ENCODE measurements around the gene ITPR1.
"Not testable (repeated sequence)": the region's sequence is repeated elsewhere in the genome, so short reads cannot be mapped to it uniquely, and the experiment has no call there.

The ITPR1 gene

DNA sequence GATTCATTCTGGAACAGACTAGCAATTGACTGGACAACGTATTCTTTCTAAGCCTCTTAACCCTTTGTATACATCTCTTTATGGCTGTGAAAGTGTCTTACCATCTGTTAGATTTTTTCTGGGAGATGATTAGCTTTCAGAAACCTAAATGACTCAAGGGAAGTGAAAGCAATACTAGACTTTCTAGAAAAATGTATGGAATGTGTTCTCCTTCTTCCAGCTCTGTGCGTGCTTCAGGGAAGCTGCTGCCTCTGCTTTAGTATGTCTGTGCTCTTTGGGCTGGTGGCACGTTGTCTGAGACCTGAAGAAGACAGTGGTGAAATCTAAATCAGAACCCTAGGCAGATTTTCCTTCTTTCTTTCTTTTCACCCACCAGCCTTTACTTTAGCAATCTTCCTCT, 89.5 kb downstream of the ITPR1 start:
- in situ Hi-C loops (cut with MboI; ENCODE audit: low pct_unique_long_range_greater_than_20kb, low sequenced_read_pairs), result no loop called here
- DNase-seq, result no peak

DNA sequence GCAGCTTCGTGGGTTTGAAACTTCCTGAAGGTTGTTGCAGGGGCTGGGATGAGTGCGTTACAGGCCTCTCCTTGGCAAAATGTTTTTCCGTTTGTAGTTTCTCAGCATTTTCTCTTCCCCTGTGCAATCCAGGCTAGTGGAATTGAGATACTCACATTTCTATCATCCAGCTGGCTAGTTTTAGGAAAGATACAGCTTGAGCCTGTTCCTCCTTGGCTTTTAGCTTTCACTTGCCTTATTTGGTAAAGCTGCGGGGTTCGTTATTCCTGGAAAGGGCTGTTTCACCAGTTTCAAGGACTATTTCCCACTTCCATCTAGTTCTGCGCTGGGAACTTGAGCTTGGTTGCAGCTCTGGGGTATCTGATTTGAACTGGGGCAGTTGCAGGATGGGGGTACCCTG, 90.3 kb downstream of the ITPR1 start:
- in situ Hi-C loops (cut with MboI; ENCODE audit: low pct_unique_long_range_greater_than_20kb, low sequenced_read_pairs), result no loop called here
- DNase-seq, result no peak

DNA sequence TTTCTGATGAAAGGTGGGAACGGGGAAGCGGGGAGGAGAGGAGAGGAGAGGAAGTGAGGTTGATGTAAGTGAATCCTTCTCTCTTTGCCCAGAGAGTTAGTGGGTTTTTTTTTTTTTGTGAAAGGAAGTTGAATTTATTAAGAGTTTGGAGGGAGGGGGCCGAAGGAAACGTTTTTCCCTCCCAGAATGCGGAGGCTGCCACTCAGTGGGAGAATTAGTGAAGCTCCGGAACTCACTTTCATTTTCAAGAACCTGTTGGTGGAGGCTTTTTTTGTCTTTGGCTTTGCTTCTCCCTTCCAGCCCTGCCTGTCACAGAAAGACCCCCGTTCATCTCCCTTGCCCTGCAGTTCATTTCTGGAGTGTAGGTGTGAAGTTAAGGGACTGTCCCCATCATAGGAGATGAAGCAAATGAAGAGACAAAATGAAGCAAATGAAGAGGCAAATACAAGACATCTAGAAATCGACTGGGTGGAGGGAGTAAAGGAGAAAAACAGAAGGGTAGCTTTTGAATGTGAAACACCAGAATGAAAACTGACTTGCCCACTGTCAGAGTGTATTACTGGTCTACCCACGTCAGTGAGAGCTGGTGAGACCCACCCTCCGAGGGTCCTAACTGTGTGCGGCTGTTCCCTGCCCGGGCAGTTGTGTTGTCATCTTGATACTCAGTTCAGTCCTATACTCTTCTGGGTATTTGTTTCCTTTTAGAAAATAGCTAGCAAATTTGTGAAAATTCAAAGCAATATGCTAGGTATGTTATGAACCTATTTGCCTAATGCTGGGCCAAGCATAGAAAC, 91.5 kb downstream of the ITPR1 start:
- peak; percentile 89 for DNase-seq
- in situ Hi-C loops (cut with MboI; ENCODE audit: low pct_unique_long_range_greater_than_20kb, low sequenced_read_pairs), result no loop called here

DNA sequence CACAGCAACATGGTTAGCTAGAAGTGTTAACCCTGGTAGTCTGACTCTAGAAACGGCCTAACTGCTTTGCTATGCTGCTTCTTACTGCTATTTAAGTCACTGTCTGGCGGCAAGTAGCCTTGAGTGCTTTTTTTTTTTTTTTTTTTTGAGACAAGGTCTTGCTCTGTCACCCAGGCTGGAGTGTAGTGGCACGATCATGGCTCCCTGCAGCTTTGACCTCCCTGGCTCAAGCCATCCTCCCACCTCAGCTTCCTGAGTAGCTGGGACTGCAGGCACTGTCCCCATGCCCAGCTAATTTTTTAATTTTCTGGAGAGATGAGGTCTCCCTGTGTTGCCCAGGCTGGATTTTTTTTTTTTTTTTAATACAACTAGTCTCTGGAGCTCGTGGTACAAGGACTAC, 93.2 kb downstream of the ITPR1 start:
- in situ Hi-C loops (cut with MboI; ENCODE audit: low pct_unique_long_range_greater_than_20kb, low sequenced_read_pairs), result no loop called here
- no peak for DNase-seq

DNA sequence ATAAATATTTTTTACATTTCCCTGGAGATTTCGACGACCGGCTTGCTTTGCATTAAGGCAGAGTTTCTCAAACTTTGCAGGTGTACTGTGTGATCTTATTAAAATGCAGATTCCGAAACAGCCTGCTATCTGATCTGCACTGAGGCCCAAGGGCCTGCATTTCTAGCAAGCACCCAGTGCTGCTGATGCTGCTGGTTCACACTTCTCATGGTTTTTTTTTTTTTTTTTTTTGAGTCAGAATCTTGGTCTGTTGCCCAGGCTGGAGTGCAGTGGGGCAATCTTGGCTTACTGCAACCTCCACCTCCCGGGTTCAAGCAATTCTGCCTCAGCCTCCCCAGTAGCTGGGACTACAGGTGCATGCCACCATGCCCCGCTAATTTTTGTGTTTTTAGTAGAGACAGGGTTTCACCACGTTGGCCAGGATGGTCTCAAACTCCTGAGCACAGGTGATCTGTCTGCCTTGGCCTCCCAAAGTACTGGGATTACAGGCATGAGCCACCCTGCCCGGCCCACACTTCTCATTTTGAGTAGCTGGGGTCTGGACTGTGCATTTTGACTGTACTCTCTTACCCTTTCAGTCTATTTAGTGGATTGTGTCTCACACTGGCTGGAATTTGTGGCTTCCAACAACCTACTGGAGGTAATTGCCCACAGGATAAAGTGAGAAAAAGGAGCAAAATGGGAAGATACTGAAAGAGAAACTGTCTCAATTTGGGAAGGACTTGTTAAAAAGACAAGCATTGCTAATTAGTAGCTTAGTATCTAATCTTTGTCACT, 94.1 kb downstream of the ITPR1 start:
- DNase-seq, result no peak
- in situ Hi-C loops (cut with MboI; ENCODE audit: low pct_unique_long_range_greater_than_20kb, low sequenced_read_pairs), result no loop called here

DNA sequence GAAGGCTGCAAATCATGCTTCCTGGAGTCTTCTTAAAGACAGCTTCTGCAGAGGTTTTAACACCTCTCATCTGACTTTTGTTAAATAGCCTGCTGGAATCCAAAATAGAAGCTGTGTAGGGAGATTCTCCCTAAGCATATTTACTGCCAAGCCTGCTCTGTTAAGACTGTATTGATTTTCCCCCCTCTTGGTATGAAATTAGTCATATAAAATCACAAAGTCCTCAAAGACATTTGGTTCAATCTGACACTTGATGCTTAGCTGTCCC, 94.6 kb downstream of the ITPR1 start:
- DNase-seq, result no peak
- in situ Hi-C loops (cut with MboI; ENCODE audit: low pct_unique_long_range_greater_than_20kb, low sequenced_read_pairs), result no loop called here

DNA sequence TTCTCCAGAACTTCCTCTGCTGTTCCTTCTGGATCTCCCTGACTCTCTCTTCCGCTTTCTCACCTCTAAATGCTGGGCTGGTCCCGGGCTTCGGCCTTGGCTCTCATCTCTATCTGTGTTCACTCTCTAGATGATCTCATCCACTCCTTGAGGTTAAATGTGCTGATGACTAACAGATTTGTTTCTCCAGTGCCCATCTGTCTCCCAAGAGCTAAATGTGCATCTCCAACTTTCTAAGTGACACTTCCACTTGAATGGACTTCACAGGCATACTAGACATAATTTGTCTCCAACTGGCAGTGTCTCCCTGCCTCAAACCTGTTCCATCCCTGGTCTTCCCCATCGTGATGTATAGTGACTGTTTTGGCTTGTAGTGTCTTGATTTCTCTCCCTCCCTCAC, 95.3 kb downstream of the ITPR1 start:
- no peak for DNase-seq

DNA sequence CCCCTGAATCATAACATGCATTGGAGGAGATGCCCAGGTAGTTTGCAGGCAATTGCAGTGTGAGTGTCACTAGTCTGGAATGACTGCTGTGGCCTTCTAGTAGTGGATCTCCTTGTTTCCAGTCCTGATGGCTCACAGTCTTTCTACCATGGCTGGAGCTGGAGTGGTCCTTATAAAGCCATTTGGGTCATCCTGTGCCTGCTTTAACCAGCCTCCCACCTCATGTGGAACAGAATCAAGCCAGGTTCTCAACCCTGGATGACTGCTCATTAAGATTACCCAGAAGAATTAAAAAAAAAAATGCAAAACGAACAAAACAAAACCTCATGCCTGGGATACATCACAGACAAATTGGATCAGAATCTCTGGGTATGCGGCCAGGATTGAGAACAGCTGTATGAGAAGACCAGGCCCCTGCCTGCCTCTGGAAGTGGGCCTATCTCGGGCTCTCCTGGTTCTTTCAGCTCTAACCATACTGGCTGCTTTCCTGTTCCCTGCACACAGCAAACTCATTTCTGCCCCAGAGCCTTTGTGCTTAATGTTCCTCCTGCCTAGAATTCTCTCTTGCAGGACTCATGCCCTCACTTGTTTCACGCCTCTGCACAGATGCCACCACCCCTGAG, 96.4 kb downstream of the ITPR1 start:
- no peak for DNase-seq
- in situ Hi-C loops (cut with MboI; ENCODE audit: low pct_unique_long_range_greater_than_20kb, low sequenced_read_pairs), result no loop called here

More for the DNA sequence above, 95.3 kb downstream of the ITPR1 start:
- in situ Hi-C loops (cut with MboI; ENCODE audit: low pct_unique_long_range_greater_than_20kb, low sequenced_read_pairs), result no loop called here

DNA sequence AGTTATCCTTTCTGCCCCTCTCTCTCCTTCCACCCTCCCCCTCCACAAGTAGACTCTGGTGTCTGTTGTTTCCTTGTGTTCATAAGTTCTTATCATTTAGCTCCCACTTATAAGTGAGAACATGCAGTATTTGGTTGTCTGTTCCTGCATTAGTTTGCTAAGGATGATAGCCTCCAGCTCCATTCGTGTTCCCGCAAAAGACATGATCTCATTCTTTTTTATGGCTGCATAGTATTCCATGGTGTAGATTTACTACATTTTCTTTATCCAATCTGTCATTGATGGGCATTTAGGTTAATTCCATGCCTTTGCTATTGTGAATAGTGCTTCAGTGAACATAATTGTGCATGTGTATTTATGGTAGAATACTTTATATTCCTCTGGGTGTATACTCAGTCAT, 97.7 kb downstream of the ITPR1 start:
- DNase-seq; in situ Hi-C loops (cut with MboI; ENCODE audit: low pct_unique_long_range_greater_than_20kb, low sequenced_read_pairs): not testable (repeated sequence)

DNA sequence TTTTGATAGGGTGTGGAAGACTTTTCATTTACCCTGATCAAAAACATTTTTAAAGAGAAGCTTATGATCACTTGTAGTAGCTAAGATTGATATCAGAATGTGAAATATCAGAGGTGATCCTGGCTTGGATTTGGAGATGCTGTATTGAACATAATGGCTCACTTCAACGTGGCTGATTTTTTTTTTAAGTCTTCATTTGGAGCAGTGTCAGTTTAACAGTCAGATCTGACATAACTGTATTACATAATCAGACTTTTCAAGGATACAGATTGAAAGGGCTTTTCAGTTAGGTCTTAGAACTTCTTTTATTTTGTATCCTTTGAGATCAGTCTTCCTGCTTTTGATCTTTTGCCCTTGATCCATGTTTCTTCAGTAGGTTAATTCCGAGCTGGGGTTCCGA, 98.5 kb downstream of the ITPR1 start:
- no peak for DNase-seq
- in situ Hi-C loops (cut with MboI; ENCODE audit: low pct_unique_long_range_greater_than_20kb, low sequenced_read_pairs), result no loop called here

DNA sequence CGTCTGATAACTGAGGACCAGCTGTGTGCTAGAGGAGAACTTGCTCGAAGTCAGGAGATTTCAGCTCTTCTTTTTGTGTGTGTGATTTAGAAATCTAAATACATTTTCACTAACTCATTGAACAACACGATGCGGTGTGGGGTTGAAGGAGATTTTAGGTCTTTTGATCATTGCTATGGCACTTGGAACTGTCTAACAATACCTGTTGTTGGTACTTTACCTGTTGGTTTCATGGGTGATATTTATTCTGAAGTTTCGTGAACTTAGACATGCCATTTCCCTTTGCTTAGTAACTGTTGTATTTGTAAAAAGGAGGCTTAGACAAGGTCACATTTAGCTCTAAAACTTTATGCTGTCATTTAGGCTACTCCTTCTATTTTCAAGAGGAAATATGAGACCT, 99.9 kb downstream of the ITPR1 start:
- DNase-seq, result no peak
- in situ Hi-C loops (cut with MboI; ENCODE audit: low pct_unique_long_range_greater_than_20kb, low sequenced_read_pairs), result no loop called here

DNA sequence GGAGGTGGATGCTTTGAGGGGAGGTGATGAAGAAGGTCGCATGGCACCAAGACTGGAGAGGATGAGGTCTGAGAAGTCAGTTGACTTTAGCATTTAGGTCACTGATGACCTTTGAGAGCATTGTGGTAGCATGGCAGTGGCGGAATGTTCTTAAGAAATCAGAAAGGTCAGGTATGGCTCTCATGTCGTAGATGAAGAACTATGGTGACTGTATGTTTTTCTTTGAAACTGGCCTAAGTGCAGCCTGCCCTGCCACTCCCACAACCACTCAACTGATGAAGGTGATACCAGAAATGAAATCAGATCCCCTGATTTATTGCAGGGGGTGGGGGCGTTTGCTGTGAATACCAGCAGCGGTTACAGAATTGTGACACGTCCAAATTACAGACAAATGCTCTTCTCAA, 102.6 kb downstream of the ITPR1 start:
- in situ Hi-C loops (cut with MboI; ENCODE audit: low pct_unique_long_range_greater_than_20kb, low sequenced_read_pairs), result no loop called here
- no peak for DNase-seq

DNA sequence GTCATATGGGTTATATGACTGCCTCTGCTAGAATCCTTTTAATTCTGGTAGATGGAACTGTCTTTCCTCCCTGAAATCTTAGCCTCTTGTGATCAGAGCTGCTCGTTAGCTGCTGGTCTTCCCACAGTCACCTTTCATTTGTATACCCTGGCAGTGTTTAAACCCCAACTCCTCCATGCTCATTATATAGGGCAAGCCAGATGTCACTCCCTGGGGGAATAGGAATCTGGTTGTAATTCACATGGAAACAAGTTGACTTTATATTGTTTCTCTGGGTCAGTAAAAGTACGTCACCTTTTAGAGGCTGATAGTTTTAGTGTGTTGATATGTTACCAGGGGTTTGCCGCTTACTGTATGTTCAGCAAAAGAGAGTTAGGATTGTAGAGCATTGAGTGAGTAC, 103.5 kb downstream of the ITPR1 start:
- in situ Hi-C loops (cut with MboI; ENCODE audit: low pct_unique_long_range_greater_than_20kb, low sequenced_read_pairs), result no loop called here
- no peak for DNase-seq

DNA sequence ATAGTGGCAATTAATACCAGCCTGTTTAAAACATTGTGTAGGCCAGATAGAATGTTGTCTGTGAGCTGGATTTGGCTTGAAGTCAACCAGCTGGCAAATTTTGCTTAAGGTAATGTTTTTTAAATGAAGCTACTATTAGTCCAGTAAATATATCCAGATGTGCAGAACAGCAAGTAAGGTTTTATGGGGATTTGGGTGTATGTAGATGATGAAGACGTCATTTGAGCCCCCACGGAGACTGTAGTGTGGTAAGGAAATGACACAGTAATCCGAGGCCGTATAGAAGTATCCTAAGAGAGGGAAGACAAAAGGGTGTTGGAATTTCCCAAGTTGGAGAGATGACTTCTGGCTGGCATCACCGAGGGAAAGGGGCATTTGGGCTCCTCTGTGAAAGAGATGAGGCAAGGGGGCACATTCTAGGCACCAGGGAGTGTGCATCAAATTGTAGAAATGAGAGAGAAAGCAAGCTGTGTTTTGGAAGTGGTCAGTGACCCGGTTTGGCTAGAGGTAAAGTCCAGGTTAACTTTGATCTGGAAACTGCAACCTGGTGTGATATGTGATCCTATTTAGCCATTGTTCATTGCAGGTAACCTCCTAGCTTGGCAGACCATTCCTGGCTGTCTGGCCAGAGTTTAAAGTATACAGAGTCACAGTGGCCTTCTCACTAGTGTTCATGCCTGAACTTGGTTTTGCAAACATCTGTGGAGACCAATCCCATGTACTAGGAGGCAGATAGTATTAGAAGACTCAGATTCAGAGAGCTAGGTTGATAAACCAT, 104.2 kb downstream of the ITPR1 start:
- in situ Hi-C loops (cut with MboI; ENCODE audit: low pct_unique_long_range_greater_than_20kb, low sequenced_read_pairs), result no loop called here

DNA sequence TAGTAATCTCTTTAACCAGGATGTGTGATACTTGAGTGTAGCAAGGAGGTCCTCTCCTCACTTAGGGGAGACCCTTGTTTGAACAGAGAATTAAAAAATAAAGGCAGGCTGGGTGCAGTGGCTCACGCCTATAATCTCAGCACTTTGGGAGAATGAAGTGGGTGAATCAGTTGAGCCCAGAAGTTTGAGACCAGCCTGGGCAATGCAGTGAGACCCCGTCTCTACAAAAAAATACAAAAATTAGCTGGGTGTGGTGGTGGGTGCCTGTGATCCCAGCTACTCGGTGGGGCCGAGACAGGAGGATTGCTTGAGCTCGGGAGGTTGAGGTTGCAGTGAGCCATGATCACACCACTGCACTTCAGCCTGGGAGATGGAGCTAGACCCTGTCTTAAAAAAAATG, 105.1 kb downstream of the ITPR1 start:
- DNase-seq; in situ Hi-C loops (cut with MboI; ENCODE audit: low pct_unique_long_range_greater_than_20kb, low sequenced_read_pairs): not testable (repeated sequence)

More for the DNA sequence above, 104.2 kb downstream of the ITPR1 start:
- no peak for DNase-seq

DNA sequence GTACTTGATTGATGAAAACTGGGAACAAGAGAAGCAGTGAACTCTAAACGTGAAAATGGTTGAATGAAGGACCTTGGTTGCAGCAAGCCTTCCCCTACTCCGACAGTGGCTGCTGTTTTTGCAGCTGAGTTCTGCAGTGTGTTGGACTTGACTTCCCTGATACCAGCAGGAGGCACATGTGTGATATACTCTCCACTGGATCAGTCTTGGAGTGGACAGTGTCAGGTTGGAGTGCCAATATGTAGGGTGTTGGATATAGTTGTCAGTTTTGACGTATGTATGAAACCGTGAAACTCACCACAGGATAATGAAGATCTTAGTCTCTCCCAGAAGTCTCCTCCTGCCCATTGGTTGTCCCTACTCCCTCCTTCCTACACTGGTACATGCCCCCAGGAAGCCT, 106.5 kb downstream of the ITPR1 start:
- no peak for DNase-seq
- in situ Hi-C loops (cut with MboI; ENCODE audit: low pct_unique_long_range_greater_than_20kb, low sequenced_read_pairs), result loop anchor here (25.0 kb wide), 1 partner anchor 262 kb away; no protein-coding TSS in a partner anchor

DNA sequence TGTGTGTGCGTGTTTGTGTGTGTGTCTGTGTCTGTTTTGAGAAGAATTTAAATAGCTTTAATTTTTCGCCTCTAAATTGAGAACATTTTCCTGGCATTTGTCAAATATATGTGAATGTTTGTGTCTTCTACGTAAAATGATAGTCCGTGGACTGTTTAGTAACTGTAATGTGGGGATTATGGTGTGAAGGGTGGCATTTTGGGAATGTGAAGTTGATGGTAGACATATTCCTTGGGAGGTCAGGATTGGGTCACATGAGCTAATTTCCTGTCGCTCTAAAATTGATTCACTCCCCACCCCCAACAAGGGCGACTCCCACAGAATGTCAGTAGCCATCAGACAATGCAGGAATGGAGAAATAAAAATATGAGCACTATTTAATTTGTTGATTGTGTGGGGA, 107.3 kb downstream of the ITPR1 start:
- no peak for DNase-seq
- in situ Hi-C loops (cut with MboI; ENCODE audit: low pct_unique_long_range_greater_than_20kb, low sequenced_read_pairs), result loop anchor here (25.0 kb wide), 1 partner anchor 263 kb away; no protein-coding TSS in a partner anchor

DNA sequence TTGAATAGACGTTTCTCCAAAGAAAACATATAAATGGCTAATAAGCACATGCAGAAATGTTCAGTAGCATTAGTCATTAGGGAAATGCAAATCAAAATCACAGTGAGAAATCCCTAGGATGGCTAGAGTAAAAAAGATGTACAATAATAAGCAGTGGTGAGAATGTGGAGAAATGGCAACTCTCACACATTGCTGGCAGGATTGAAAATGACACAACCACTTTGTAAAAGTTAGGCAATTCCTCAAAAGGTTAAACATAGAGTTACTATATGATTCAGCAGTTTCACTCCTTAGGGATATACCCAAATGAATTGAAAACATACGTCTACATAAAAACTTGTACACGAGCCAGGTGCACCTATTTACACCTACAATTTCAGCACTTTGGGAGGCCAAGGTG, 108.7 kb downstream of the ITPR1 start:
- no peak for DNase-seq
- in situ Hi-C loops (cut with MboI; ENCODE audit: low pct_unique_long_range_greater_than_20kb, low sequenced_read_pairs), result loop anchor here (25.0 kb wide), 1 partner anchor 265 kb away; no protein-coding TSS in a partner anchor

DNA sequence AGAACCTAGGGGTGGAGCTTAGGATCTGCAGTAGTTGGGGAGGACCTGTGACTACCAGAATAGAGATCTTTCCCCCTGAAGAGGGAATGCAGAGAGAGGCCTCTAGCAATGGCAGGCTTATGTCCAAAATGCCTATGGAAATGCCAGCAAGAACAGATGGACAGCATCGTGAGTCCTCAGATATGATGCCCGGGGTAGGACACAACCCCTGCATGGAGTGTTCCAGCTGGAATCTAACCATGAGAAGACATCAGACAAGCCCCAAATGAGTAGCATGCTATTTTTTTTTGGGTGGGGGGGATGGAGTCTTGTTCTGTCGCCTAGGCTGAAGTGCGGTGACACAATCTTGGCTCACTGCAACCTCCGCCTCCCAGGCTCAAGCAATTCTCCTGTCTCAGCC, 111.5 kb downstream of the ITPR1 start:
- in situ Hi-C loops (cut with MboI; ENCODE audit: low pct_unique_long_range_greater_than_20kb, low sequenced_read_pairs), result loop anchor here (25.0 kb wide), 1 partner anchor 267 kb away; no protein-coding TSS in a partner anchor
- no peak for DNase-seq
